ENCODE results near the gene GRB10. TPM values are rescaled to one million over a fixed set of nuclear protein-coding genes. Genes with fewer than 3 reads are reported as not detected.

The GRB10 gene
- total RNA-seq, 3 donors from 2014 or later = 56.8 to 71.1 (median 61.2) TPM

DNA sequence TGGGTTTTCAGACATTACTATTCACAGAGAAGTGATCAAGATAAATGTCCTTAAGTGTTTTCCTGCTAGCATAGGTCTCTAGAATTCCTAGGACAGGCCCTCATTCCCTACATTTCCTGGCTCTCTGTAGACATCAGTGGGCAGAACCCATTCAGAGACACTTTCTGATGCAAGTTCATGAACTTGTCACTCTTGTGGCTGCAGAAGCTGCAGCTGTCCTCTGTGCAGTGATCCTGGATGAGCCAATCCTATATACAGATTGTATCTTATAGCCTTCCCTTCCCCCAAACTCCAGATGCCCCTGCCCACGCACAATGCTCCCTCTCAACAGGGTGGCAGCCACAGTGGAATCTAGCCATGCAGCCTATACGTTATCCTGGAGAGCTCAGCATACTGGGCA lies 12.6 kb upstream of the GRB10 start:
- intact Hi-C loops (cut with DNase I; ENCODE audit: low total_unique reads) = no loop called here
- H3K36me3 ChIP-seq = no peaks in the 10 kb centered on the region

DNA sequence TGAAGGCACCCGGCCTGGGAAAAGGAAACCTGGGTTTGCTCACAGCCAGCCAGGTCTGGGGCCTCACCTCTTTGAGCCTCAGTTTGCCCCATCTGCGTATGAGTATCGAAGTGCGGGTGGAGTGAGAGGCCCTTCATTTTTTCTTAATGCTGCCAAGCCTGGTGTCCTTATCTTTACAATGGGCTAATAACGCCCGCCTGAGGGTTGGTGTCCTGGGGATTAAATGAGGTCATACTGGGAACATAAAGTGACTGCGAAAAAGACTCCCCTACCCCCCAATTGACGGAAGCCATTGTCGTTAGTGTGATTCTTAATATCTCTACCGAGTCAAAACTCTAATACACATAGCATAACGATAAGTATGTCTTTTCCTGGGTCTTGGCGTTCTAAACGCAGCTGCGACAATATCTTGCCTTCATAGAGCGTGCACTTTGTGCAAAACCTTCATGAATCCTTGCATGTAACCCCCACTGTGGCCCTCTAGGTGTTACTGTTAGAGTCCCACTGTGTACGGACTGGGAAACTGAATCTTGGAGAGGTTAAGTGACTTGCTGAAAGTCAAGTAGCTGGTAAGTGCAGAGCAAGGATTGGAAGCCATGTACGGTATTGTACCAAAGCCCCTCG lies 11.4 kb upstream of the GRB10 start:
- no peak for TF ChIP-seq POLR2AphosphoS5 (IDR thresholded peaks at IDR 0.05)
- no peak for TF ChIP-seq POLR2A (IDR thresholded peaks at IDR 0.05)
- TF ChIP-seq, protein P1, sequence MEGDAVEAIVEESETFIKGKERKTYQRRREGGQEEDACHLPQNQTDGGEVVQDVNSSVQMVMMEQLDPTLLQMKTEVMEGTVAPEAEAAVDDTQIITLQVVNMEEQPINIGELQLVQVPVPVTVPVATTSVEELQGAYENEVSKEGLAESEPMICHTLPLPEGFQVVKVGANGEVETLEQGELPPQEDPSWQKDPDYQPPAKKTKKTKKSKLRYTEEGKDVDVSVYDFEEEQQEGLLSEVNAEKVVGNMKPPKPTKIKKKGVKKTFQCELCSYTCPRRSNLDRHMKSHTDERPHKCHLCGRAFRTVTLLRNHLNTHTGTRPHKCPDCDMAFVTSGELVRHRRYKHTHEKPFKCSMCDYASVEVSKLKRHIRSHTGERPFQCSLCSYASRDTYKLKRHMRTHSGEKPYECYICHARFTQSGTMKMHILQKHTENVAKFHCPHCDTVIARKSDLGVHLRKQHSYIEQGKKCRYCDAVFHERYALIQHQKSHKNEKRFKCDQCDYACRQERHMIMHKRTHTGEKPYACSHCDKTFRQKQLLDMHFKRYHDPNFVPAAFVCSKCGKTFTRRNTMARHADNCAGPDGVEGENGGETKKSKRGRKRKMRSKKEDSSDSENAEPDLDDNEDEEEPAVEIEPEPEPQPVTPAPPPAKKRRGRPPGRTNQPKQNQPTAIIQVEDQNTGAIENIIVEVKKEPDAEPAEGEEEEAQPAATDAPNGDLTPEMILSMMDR (IDR thresholded peaks at IDR 0.05) = no peak
- no peak for DNase-seq (ENCODE audit: low spot score in 2 of 2)
- Histone ChIP-seq H3K27me3 (no peaks in the 10 kb centered on the region), H3K27ac (peak overlapping the region; percentile 76 to 93), H3K4me1 (peaks cover 0 to 8% of the 10 kb centered on the region in 2 donors), H3K9me3 (no peaks in the 10 kb centered on the region), H3K4me3 (peak overlapping the region; percentile 65 to 90 (median 66)), H3K36me3 (no peaks in the 10 kb centered on the region)
- intact Hi-C loops (cut with DNase I; ENCODE audit: low total_unique reads) = no loop called here

More for the DNA sequence above, 12.6 kb upstream of the GRB10 start:
- Histone ChIP-seq H3K27me3 (no peaks in the 10 kb centered on the region), H3K9me3 (no peaks in the 10 kb centered on the region), H3K4me3 (no peak overlapping the region), H3K4me1 (peaks cover 0 to 8% of the 10 kb centered on the region in 2 donors), H3K27ac (no peak overlapping the region)
- DNase-seq (ENCODE audit: low spot score in 2 of 2) = no peak
- no peak for TF ChIP-seq POLR2AphosphoS5 (IDR thresholded peaks at IDR 0.05)
- TF ChIP-seq POLR2A (IDR thresholded peaks at IDR 0.05) = no peak
- TF ChIP-seq, protein P1 (IDR thresholded peaks at IDR 0.05) = no peak

DNA sequence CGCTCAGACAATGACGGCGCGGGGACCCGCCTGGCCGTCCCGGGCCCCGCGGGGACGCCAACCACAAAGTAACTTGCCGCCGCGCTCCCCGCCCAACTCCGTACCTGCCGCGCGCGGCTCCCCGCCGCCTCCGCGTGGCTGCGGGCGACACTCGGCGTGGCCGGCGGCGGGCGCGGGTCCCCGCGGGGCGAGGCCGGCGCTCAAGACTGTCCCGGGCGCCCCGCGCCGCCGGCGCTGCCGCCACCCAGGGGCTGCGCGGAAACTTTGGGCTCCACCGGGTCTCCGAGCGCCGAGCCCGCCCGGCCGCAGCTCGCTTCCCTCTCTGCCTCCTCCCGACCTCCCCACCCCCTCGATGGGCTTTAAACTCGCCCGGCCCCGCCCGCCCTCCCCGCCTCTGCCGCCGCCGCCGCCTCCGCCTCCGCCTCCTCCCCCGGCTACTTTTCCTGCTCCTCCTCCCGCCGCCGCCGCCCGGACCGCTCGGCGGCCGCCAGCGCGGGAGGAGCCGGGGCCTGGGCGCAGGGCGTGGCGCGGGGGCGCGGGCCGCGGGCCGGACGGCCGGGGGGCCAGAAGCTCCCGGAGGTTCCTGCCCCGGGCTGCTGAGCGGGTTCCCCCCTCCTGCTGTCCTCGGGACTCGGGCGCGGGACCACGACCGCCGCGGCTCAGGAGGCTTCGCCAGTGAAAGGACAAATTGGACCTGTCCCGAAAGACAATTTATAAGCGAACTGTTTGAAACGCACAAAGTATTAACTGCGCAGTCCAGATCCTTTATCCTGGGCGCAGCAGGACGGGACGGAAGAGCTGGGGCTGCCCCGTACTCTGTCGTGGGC lies 10.6 kb upstream of the GRB10 start:
- peak in 1 of 2 donors; percentile 71 for DNase-seq (ENCODE audit: low spot score in 2 of 2)
- H3K9me3 ChIP-seq = peaks cover 0 to 5% of the 10 kb centered on the region in 2 donors
- H3K36me3 ChIP-seq = no peaks in the 10 kb centered on the region
- no peaks in the 10 kb centered on the region for H3K27me3 ChIP-seq
- intact Hi-C loops (cut with DNase I; ENCODE audit: low total_unique reads) = no loop called here
- peaks cover 0 to 8% of the 10 kb centered on the region in 2 donors for H3K4me1 ChIP-seq
- peak overlapping the region; percentile 65 to 90 (median 66) for H3K4me3 ChIP-seq
- TF ChIP-seq POLR2A (IDR thresholded peaks at IDR 0.05) (no peak), POLR2AphosphoS5 (IDR thresholded peaks at IDR 0.05) (no peak)
- TF ChIP-seq, protein P1 (IDR thresholded peaks at IDR 0.05) = no peak
- H3K27ac ChIP-seq = peak overlapping the region; percentile 76 to 93

DNA sequence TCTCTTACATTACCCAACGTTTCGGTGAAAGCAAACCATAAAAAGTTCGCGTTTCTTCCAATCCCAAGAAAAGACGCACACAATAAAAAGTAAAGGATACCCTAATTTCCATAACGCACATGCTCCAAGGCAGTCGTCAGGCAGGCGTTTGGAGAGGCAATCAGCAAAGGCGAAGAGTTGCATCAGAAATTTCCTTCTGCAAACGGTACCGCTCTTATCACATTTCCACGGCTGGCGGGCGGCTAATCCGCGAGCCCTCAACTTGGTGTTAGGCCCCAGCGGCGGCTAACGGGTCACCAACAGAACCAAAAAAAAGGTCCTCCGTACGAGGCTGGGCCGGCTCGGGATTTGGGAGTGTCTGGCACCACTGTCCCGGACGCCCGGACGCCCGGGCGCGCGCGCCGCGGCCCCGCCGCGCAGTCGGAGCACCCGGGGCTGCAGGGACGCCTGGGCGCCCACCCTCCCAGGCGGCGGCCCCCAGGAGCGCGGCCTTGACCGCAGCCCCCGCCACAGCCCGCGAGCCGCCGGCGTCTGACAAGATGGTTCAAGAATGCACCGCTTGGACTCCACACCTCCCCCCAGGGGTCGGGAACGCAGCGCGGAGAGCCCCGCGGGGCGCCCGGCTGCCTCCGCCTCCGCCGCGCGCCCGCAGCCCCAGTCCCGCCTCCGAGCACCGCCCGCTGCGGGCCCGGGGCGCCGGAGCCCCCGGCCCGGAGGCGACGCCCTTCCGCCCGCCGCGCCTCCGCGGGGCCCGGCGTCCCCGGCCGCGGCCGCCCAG lies 9.8 kb upstream of the GRB10 start:
- no peak for DNase-seq (ENCODE audit: low spot score in 2 of 2)
- intact Hi-C loops (cut with DNase I; ENCODE audit: low total_unique reads) = no loop called here
- Histone ChIP-seq H3K9me3 (peaks cover 0 to 10% of the 10 kb centered on the region in 2 donors), H3K27ac (peak overlapping the region; percentile 40 to 93), H3K4me3 (peak overlapping the region; percentile 65 to 90 (median 66)), H3K36me3 (no peaks in the 10 kb centered on the region), H3K4me1 (peaks cover 0 to 8% of the 10 kb centered on the region in 2 donors), H3K27me3 (no peaks in the 10 kb centered on the region)
- TF ChIP-seq, protein P1 (IDR thresholded peaks at IDR 0.05) = peak in 1 of 3 donors; percentile 8
- no peak for TF ChIP-seq POLR2A (IDR thresholded peaks at IDR 0.05)

All from breast epithelium (tissue), 4 donors.